HG03469 (cell line): ENCODE data around the gene UBASH3A.
A peak's percentile ranks its signal among the peaks of the same experiment; 100 is the strongest.

Source experiments
- ATAC-seq: cut with Tn5 transposase; IDR thresholded peaks from one replicate; pipeline ENCODE4 v1.9.1; 2021; ENCODE audit warnings: mild to moderate bottlenecking, moderate library complexity, moderate number of reproducible peaks; ENCODE audit not compliant: unreplicated experiment

Gene UBASH3A

DNA sequence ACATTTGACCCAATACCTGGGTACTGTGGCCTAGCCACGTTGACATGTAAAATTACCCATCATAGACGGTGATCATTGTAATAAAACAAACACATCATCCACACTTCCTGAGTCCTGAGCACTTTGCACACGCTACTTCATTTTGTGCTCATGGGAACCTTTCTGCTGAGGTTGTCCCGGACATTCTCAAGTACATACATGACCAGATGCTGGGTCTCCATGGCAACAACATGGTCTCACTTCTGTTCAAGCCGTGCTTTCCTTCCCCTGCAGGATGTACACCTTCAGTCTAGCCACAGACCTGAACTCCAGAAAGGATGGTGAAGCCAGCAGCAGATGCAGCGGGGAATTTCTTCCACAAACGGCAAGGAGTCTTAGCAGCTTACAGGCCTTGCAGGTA lies 22.7 kb downstream of the UBASH3A start:
- no peak for ATAC-seq

GRCh38 chr21:42426876-42427480 lies 23.3 kb downstream of the UBASH3A start:
- no peak for ATAC-seq

DNA sequence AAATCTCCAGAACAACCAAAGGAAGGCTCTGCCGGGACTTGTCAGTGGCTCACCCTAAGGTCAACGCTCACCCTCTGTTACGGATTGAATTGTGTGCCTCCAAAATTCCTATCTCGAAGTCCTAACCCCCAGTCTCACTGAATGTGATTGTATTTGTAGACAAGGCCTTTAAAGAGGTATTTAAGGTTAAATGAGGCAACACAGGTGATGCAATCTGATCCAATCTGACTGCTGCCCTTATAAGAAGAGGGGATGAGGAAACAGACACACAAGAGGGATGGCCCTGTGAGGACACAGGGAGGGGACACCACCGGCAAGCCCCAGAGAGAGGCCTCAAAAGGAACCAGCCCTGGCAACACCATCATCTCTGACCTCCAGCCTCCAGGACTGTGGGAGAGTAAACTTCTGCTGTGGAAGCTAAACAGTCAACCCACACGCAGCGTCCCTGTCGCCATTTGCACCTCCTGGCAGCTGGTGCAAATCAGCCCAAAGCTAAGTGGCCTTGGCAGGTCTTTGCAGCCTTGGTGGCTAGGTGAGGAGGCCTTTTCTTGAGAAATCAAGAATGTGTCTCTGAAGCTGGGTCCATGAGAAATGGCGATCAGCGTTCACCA lies 24.2 kb downstream of the UBASH3A start:
- ATAC-seq = no peak

- no peak for ATAC-seq
Measured at GRCh38 chr21:42429021-42429420, 25.3 kb downstream of the UBASH3A start.

DNA sequence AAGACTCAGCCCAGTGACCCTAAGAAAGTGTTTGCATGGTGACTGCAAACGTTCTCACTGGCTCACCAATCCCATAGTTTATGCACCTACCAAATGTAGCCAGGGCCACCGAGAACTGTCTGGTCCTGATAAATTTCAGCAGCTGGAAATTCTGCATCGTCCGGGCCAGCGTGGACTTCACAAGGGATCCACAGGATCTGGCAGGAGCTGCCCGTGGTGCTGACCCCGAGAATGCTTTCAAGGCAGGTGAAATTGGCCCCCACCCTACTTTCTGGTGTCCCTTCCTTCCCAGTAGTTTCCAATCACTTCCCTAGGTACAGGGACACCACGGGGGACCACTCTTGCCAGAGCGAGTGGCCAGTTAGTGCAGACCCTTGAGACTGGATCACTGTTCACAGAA lies 26.2 kb downstream of the UBASH3A start:
- no peak for ATAC-seq

DNA sequence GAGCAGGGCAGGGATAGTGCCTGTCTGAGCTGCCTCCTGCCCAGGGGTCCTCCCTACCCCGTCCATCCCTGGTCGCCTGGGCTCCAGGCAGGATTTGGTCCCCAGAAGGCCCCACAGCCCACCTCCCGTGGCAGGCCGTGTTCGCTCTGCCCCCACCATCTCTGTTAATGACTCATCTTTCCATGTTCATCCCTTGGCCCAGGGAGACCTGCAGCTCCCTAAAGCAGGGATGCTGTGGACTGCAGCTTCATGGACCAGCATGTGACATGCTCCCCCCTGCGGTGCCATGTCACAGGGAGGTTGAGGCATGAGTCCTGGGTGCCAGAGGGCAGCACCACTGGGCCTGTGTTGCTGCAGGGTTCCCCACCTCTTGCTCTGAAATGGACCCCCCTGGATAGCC lies 26.8 kb downstream of the UBASH3A start:
- no peak for ATAC-seq

DNA sequence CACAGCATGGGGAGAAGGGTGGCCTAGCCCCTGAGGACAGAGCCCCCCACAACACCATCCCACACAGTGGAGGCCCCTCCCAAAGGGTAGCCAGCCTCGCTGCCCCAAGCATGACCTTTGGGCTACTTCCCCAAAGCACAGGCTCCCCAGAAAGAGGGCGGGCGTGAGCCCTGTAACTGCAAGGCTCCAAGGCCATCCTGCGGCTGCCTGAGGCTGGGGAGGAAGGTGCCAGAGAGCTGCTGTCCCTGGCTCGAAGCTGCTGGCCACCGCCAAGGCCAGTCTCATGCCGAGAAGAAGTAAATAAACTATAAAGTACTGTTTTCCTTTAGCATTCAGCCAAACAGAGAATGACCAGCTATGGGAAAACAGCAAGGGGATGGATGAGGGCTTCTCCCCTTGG lies 27.5 kb downstream of the UBASH3A start:
- ATAC-seq = no peak

- ATAC-seq = no peak
Measured at GRCh38 chr21:42432695-42433094, 29.0 kb downstream of the UBASH3A start.

DNA sequence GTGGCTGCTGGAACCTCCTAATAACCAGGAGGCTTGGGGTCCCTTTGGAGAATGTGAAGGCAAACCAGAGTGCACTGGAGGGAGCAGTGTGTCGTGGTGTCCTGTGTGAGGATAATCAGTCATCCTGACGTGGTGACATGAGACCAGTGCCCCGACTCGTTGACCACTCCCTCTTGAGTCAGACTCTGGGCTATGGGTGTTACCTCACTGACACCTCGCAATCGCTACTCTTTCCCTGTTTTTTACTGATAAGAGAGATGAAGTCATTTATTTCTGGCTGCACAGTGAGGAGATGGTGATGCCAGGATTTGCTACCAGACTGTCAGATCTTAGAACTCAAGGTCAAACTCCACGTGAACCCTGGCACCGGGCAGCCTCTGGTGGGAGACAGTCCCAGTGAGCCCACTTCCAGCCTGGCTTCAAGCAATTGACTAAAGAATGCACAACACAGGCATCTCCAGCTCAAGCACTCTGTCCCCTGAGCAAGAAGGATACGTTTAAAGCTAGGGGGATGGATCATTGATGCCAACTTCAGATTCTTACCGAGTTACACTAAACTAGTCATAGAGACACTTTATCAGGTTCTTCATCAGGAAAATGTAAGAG lies 30.3 kb downstream of the UBASH3A start:
- ATAC-seq = no peak

GRCh38 chr21:42434884-42435283 lies 31.2 kb downstream of the UBASH3A start:
- no peak for ATAC-seq

GRCh38 chr21:42435401-42435800 lies 31.7 kb downstream of the UBASH3A start:
- no peak for ATAC-seq

DNA sequence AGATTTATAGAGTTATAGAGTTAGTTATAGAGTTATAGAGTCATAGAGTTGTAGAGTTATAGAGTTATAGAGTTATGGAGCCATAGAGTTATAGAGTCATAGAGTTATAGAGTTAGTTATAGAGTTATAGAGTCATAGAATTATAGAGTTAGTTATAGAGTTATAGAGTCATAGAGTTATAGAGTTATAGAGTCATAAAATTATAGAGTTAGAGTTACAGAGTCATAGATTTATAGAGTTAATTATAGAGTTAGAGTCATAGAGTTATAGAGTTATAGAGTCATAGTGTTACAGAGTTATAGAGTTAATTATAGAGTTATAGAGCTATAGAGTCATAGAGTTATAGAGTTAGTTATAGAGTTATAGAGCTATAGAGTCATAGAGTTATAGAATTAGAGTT lies 32.1 kb downstream of the UBASH3A start:
- ATAC-seq = no peak

- no peak for ATAC-seq
Measured at GRCh38 chr21:42436914-42437313, 33.2 kb downstream of the UBASH3A start.

- ATAC-seq = no peak
Measured at GRCh38 chr21:42437786-42438185, 34.1 kb downstream of the UBASH3A start.

- no peak for ATAC-seq
Measured at GRCh38 chr21:42438316-42439205, 34.9 kb downstream of the UBASH3A start.

GRCh38 chr21:42439284-42440186 lies 35.8 kb downstream of the UBASH3A start:
- no peak for ATAC-seq

DNA sequence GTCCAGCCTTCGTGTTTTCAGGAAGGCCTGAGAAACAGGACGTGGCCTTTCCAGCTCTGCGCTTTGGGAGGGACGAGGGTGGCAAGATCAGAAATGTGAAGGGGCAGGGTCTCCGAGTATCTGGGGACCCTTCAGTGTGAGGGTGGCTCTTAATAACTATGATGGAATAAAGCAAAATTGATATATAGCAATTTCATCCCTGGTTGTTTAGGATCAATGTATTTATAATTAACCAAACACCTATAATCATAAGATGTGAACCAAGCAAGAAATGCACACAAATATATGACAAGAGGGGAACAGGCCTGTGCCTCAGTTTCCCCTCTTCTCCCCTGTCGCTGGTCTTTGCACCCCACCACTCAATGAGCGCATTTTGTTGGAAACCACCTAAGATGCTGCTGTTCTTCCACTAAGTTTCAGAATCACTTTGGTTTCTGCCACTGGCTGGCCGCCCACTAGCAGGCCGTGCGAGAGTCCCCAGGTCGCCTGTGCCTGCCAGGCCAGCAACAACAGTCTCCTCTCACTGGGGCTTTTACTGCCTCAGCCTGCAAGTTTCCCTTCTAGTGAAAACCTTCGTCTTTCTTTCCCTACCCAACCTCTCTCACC lies 36.6 kb downstream of the UBASH3A start:
- ATAC-seq = peak; percentile 41

DNA sequence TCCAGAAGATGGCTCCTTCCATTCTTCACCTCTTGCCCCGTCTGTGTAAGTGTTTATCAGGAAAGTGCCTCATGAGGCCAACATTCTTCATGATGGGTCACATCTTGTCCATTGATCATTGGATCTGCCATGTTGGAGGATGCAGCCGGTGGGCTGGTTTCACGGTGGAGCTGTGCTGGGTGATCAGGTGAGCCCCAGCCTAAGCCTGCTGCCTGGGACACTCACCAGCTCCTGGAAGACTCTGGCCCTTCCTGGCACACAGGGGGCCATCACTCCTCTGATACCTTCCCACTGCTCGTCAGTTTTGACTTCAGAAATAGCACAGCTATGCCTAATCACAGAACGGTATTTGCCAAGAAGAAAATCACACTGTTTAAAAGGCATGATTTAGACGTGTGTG lies 38.3 kb downstream of the UBASH3A start:
- no peak for ATAC-seq

DNA sequence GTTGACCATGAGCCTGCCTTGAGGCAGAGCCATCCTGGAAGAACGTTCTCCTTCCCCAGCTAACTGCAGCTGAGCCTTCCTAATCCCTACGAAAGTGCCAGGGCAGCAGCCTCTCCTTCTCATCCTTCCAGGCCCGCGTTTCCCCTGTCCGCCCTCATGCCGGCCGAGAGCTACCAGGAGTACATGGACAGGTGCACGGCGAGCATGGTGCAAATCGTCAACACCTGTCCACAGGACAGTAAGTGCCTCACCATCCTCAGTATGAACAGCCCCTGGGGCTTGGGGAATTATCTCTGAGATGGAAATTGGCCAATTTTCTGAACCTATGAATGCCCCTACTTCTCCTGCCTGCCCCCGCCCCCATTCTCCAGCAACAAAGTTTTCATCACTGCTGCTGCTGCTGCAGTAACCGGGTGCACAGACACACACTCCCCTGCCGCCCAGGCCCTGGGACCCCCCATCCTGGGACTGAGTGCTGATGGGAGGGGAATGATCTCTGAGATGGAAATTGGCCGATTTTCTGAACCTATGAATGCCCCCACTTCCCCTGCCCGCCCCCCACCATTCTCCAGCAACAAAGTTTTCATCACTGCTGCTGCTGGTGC lies 39.6 kb downstream of the UBASH3A start:
- ATAC-seq = no peak
